ENCODE results near the gene CNNM4. TPM values are rescaled to one million over a fixed set of nuclear protein-coding genes. Genes with fewer than 3 reads are reported as not detected.

The CNNM4 gene
- total RNA-seq, 1 donor from 2014 or later: 5.8 TPM

GRCh38 chr2:96824079-96824870 lies 63.6 kb downstream of the CNNM4 start:
- no peak overlapping the region for H3K27ac ChIP-seq (ENCODE audit: low read depth, low read length)
- no peaks in the 10 kb centered on the region for H3K9me3 Mint-ChIP-seq (ENCODE audit: unreplicated experiment)
- H3K79me2 ChIP-seq (ENCODE audit: insufficient read depth, low read length): peaks cover 3% of the 10 kb centered on the region
- peaks cover 4% of the 10 kb centered on the region for H3K4me1 Mint-ChIP-seq (ENCODE audit: low read depth, unreplicated experiment)
- no peak for TF ChIP-seq EZH2 (IDR thresholded peaks at IDR 0.05; ENCODE audit: insufficient read depth, low read length)
- TF ChIP-seq CTCF (IDR thresholded peaks at IDR 0.05; ENCODE audit: insufficient read depth, low read depth, low read length): no peak
- H3K4me2 ChIP-seq (ENCODE audit: low read length): no peak overlapping the region
- H3K27me3 ChIP-seq (ENCODE audit: insufficient read depth, low read length): no peaks in the 10 kb centered on the region
- H3K4me1 ChIP-seq (ENCODE audit: insufficient read depth, low read length): peaks cover 3% of the 10 kb centered on the region
- H3K27ac Mint-ChIP-seq (ENCODE audit: unreplicated experiment): no peak overlapping the region
- H3K4me3 Mint-ChIP-seq (ENCODE audit: unreplicated experiment): no peak overlapping the region
- peaks cover 46% of the 10 kb centered on the region for H4K20me1 ChIP-seq (ENCODE audit: insufficient read depth, low read length)
- no peak overlapping the region for H3K4me3 ChIP-seq (ENCODE audit: insufficient read depth, low read depth, low read length)
- H3K36me3 Mint-ChIP-seq (ENCODE audit: low read depth, unreplicated experiment): peaks cover 9% of the 10 kb centered on the region
- no peak overlapping the region for H2AFZ ChIP-seq (ENCODE audit: low read depth, low read length)
- H3K9me3 ChIP-seq (ENCODE audit: insufficient read depth, low read depth, low read length): no peaks in the 10 kb centered on the region
- peaks cover 6% of the 10 kb centered on the region for H3K27me3 Mint-ChIP-seq (ENCODE audit: low read depth, unreplicated experiment)
- H3K9ac ChIP-seq (ENCODE audit: low read length): no peak overlapping the region
- H3K36me3 ChIP-seq (ENCODE audit: insufficient read depth, low read length): no peaks in the 10 kb centered on the region
- DNase-seq (ENCODE audit: low read depth) (peak; percentile 65), FAIRE-seq (no peak)

- Mint-ChIP-seq H3K4me3 (ENCODE audit: unreplicated experiment) (no peak overlapping the region), H3K9me3 (ENCODE audit: unreplicated experiment) (no peaks in the 10 kb centered on the region), H3K4me1 (ENCODE audit: low read depth, unreplicated experiment) (peaks cover 4% of the 10 kb centered on the region), H3K27ac (ENCODE audit: unreplicated experiment) (no peak overlapping the region), H3K36me3 (ENCODE audit: low read depth, unreplicated experiment) (peaks cover 8% of the 10 kb centered on the region), H3K27me3 (ENCODE audit: low read depth, unreplicated experiment) (peaks cover 3% of the 10 kb centered on the region)
- H3K27ac ChIP-seq (ENCODE audit: low read depth, low read length): no peak overlapping the region
- TF ChIP-seq CTCF (IDR thresholded peaks at IDR 0.05; ENCODE audit: insufficient read depth, low read depth, low read length) (no peak), EZH2 (IDR thresholded peaks at IDR 0.05; ENCODE audit: insufficient read depth, low read length) (no peak)
- H3K9ac ChIP-seq (ENCODE audit: low read length): no peak overlapping the region
- H3K27me3 ChIP-seq (ENCODE audit: insufficient read depth, low read length): no peaks in the 10 kb centered on the region
- H2AFZ ChIP-seq (ENCODE audit: low read depth, low read length): no peak overlapping the region
- H3K4me1 ChIP-seq (ENCODE audit: insufficient read depth, low read length): peaks cover 3% of the 10 kb centered on the region
- peaks cover 3% of the 10 kb centered on the region for H3K79me2 ChIP-seq (ENCODE audit: insufficient read depth, low read length)
- H3K9me3 ChIP-seq (ENCODE audit: insufficient read depth, low read depth, low read length): no peaks in the 10 kb centered on the region
- H3K4me3 ChIP-seq (ENCODE audit: insufficient read depth, low read depth, low read length): no peak overlapping the region
- no peaks in the 10 kb centered on the region for H3K36me3 ChIP-seq (ENCODE audit: insufficient read depth, low read length)
- H3K4me2 ChIP-seq (ENCODE audit: low read length): no peak overlapping the region
- DNase-seq (ENCODE audit: low read depth) (no peak), FAIRE-seq (no peak)
- H4K20me1 ChIP-seq (ENCODE audit: insufficient read depth, low read length): peaks cover 38% of the 10 kb centered on the region
Measured at GRCh38 chr2:96825057-96825456, 64.4 kb downstream of the CNNM4 start.
